ENCODE measurements around the gene KDM4C.

GRCh38 chr9:7211657-7212056, 453.9 kb downstream of the KDM4C start:
- TF ChIP-seq, protein P1, sequence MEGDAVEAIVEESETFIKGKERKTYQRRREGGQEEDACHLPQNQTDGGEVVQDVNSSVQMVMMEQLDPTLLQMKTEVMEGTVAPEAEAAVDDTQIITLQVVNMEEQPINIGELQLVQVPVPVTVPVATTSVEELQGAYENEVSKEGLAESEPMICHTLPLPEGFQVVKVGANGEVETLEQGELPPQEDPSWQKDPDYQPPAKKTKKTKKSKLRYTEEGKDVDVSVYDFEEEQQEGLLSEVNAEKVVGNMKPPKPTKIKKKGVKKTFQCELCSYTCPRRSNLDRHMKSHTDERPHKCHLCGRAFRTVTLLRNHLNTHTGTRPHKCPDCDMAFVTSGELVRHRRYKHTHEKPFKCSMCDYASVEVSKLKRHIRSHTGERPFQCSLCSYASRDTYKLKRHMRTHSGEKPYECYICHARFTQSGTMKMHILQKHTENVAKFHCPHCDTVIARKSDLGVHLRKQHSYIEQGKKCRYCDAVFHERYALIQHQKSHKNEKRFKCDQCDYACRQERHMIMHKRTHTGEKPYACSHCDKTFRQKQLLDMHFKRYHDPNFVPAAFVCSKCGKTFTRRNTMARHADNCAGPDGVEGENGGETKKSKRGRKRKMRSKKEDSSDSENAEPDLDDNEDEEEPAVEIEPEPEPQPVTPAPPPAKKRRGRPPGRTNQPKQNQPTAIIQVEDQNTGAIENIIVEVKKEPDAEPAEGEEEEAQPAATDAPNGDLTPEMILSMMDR (IDR thresholded peaks at IDR 0.05; ENCODE audit: control extremely low read depth in 1 of 3, insufficient read depth in 1 of 3, low read depth in 1 of 3, low read length in 3 of 3) = no peak
- TF ChIP-seq SP1 (IDR thresholded peaks at IDR 0.05; ENCODE audit: low read depth, low read length) = no peak
- no peak for TF ChIP-seq CEBPB (IDR thresholded peaks at IDR 0.05; ENCODE audit: low read depth, low read length)
- TF ChIP-seq EP300 (IDR thresholded peaks at IDR 0.05; ENCODE audit: borderline replicate concordance in 1 of 2, low read depth in 2 of 2, low read length in 2 of 2) = no peak
- no peak for TF ChIP-seq HDAC2 (IDR thresholded peaks at IDR 0.05; ENCODE audit: borderline replicate concordance in 1 of 2, low read depth in 2 of 2, low read length in 2 of 2)
- TF ChIP-seq GTF2F1 (IDR thresholded peaks at IDR 0.05; ENCODE audit: borderline replicate concordance, low read depth, low read length) = no peak
- TF ChIP-seq POLR2AphosphoS5 (IDR thresholded peaks at IDR 0.05; ENCODE audit: low read depth, low read length) = no peak
- TF ChIP-seq, protein P2, sequence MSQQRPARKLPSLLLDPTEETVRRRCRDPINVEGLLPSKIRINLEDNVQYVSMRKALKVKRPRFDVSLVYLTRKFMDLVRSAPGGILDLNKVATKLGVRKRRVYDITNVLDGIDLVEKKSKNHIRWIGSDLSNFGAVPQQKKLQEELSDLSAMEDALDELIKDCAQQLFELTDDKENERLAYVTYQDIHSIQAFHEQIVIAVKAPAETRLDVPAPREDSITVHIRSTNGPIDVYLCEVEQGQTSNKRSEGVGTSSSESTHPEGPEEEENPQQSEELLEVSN (IDR thresholded peaks at IDR 0.05) = no peak
- no peak for TF ChIP-seq SP4 (IDR thresholded peaks at IDR 0.05; ENCODE audit: low read length)

Measured in H1 (cell line).